B cell (primary cell): ENCODE measurements around the gene SLC13A3. TPM values are rescaled to one million over a fixed set of nuclear protein-coding genes. Genes with fewer than 3 reads are reported as not detected.

Source experiments
- ATAC-seq: fragments of 200-7000 bp; cut with Tn5 transposase; one replicate; pipeline ENCODE4 v1.10.0; 2021; ENCODE audit warnings: low read depth, mild to moderate bottlenecking, moderate number of reproducible peaks, moderate library complexity
- CTCF ChIA-PET: fragments of 350-600 bp; sonication (Branson Sonifier 250); formaldehyde crosslinking; loops from one replicate; lab custom pipeline; 2021; ENCODE audit warnings: antibody characterized with exemption, inconsistent platforms; lab: Charles Lee
- POLR2A ChIA-PET: fragments of 350-600 bp; sonication (Branson Sonifier 250); formaldehyde crosslinking; loops from one replicate; lab custom pipeline; 2021; ENCODE audit warnings: antibody characterized with exemption; lab: Charles Lee
- DNase-seq: peaks from one replicate; pipeline ENCODE4 v3.0.0; 2013
- H2AFZ ChIP-seq: 2 replicates; pipeline ENCODE4 v1.6.1; 2012; ENCODE audit warnings: mild to moderate bottlenecking, low read depth, low read length; ENCODE audit not compliant: insufficient read depth, poor library complexity, severe bottlenecking
- H3K27ac ChIP-seq, 2 donors: 1 replicate in 1 of 2; 2 replicates in 1 of 2; pipeline ENCODE4 v1.5.1; 2012 to 2013; ENCODE audit warnings: low read length in 2 of 2, mild to moderate bottlenecking in 2 of 2, moderate library complexity in 1 of 2
- H3K27me3 ChIP-seq, 4 experiments: fragments of 200-600 bp in 1 of 4; sonication (generic) in 1 of 4; replicated peaks in 1 of 4; 1 replicate in 2 of 4; 2 replicates in 2 of 4; pipeline versions ENCODE4 v1.6.1 to v1.7.0; 2013 to 2016; ENCODE audit warnings: low read length in 3 of 4, mild to moderate bottlenecking in 2 of 4, mixed read lengths in 1 of 4, moderate library complexity in 1 of 4; ENCODE audit not compliant: insufficient read depth in 4 of 4, control insufficient read depth in 3 of 4; ENCODE audit errors: control extremely low read depth in 1 of 4
- H3K36me3 ChIP-seq, 2 experiments: replicated peaks in 1 of 2; 1 replicate in 1 of 2; 2 replicates in 1 of 2; pipeline versions ENCODE4 v1.6.1 to v1.7.1; 2013; ENCODE audit warnings: low read length in 1 of 2; ENCODE audit not compliant: insufficient read depth in 2 of 2, control insufficient read depth in 1 of 2; ENCODE audit errors: control extremely low read depth in 1 of 2, extremely low read depth in 1 of 2
- H3K4me1 ChIP-seq, 2 donors: fragments of 200-600 bp in 1 of 2; sonication (generic) in 1 of 2; 1 replicate in 1 of 2; 2 replicates in 1 of 2; pipeline versions ENCODE4 v1.5.1 to v1.6.1; 2013 to 2017; ENCODE audit warnings: low read length in 2 of 2; ENCODE audit not compliant: control insufficient read depth in 2 of 2, insufficient read depth in 2 of 2
- H3K4me2 ChIP-seq: replicated peaks from 2 replicates; pipeline ENCODE3; 2012; ENCODE audit warnings: mild to moderate bottlenecking, low read depth, low read length; ENCODE audit not compliant: poor library complexity, severe bottlenecking
- H3K4me3 ChIP-seq, 5 experiments: fragments of 200-600 bp in 1 of 5; sonication (generic) in 1 of 5; 1 replicate in 3 of 5; 2 replicates in 2 of 5; pipeline versions ENCODE4 v1.5.1 to v1.7.0; 2011 to 2016; ENCODE audit warnings: low read length in 4 of 5, mild to moderate bottlenecking in 4 of 5, low read depth in 2 of 5, control low read depth in 1 of 5, moderate library complexity in 1 of 5; ENCODE audit not compliant: insufficient read depth in 1 of 5; ENCODE audit errors: control extremely low read depth in 1 of 5, extremely low read depth in 1 of 5
- H3K79me2 ChIP-seq: fragments of 200-600 bp; sonication (generic); one replicate; pipeline ENCODE4 v1.6.0; 2016; ENCODE audit warnings: low read length; ENCODE audit not compliant: control insufficient read depth, insufficient read depth
- H3K9ac ChIP-seq: fragments of 200-600 bp; sonication (generic); 2 replicates; pipeline ENCODE4 v1.6.1; 2017; ENCODE audit warnings: mild to moderate bottlenecking, low read length, moderate library complexity
- H3K9me3 ChIP-seq, 3 donors: one replicate each; pipeline versions ENCODE4 v1.6.1 to v1.7.1; 2013; ENCODE audit warnings: low read length in 2 of 3; ENCODE audit not compliant: control insufficient read depth in 2 of 3, insufficient read depth in 1 of 3; ENCODE audit errors: control extremely low read depth in 1 of 3
- H4K20me1 ChIP-seq: 2 replicates; pipeline ENCODE4 v1.6.0; 2012; ENCODE audit warnings: mild to moderate bottlenecking, low read length; ENCODE audit not compliant: insufficient read depth, control insufficient read depth, poor library complexity, severe bottlenecking
- H3K27ac Mint-ChIP-seq: one replicate; pipeline ENCODE4 v1.8.0; 2021; ENCODE audit warnings: mixed read lengths
- H3K27me3 Mint-ChIP-seq: one replicate; pipeline ENCODE4 v1.8.0; 2021; ENCODE audit warnings: mixed read lengths
- H3K4me1 Mint-ChIP-seq: one replicate; pipeline ENCODE4 v1.8.0; 2021; ENCODE audit warnings: mixed read lengths
- H3K4me3 Mint-ChIP-seq: one replicate; pipeline ENCODE4 v1.8.0; 2021; ENCODE audit warnings: mixed read lengths
- H3K9me3 Mint-ChIP-seq: one replicate; pipeline ENCODE4 v1.8.0; 2022; ENCODE audit warnings: mixed read lengths; ENCODE audit not compliant: insufficient read depth
- EZH2 ChIP-seq: IDR thresholded peaks from 2 replicates; pipeline ENCODE4 v1.6.1; 2012; ENCODE audit warnings: borderline replicate concordance, low read depth, mild to moderate bottlenecking, moderate library complexity, low read length; ENCODE audit not compliant: insufficient read depth, poor library complexity, severe bottlenecking
- WGBS: methylation state at CpG from one replicate; pipeline ENCODE4 v1.1.5; 2013; ENCODE audit warnings: missing lambda C conversion rate; ENCODE audit not compliant: insufficient coverage; 5-methylcytosine and 5-hydroxymethylcytosine counted together
- intact Hi-C: fragments of 100-400 bp; cut with micrococcal nuclease; formaldehyde crosslinking; loops from one replicate; pipeline ENCODE4 v1.10.0; 2022
- polyA plus RNA-seq: library from polyadenylated mRNA; depleted of rRNA; stranded (reverse); fragments of >200 nt; gene quantifications from 2 replicates; pipeline ENCODE4 v1.2.3, GENCODE V29; 2012
- total RNA-seq, 2 donors: library from RNA; stranded (reverse); fragments of 120-200 nt in 1 of 2; gene quantifications; 1 replicate in 1 of 2; 2 replicates in 1 of 2; pipeline versions ENCODE4 v1.2.3 to v1.2.4, GENCODE V29; 2013 to 2022
- TF ChIP-seq, protein P1 (sequence below): fragments of 200-600 bp; IDR thresholded peaks from one replicate; pipeline ENCODE4 v1.8.0; 2022; ENCODE audit warnings: antibody characterized with exemption, mild to moderate bottlenecking

The SLC13A3 gene
- total and polyA plus RNA-seq, 2 donors (not counting 1 experiment from before 2014, with no cell fraction given), result 0.09 to 0.20 TPM

DNA sequence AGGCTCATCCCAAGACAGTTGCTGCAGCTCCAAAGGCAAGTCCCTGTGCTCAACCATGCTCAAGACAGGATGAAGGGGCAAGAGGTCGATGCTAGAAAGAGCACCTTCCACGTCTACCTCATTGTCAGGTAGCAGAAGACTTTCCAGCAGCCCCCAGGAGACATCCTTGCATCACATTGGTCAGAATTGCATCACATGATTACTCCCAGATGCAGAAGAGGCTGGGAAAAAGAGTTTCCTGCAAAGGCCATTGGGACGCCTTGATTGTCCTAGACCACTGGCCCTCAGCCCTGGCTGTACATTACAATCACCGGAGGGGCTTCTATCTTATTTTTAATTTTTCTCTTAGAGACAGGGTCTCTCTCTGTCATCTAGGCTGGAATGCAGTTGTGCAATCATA is 120.6 kb downstream of the SLC13A3 start:
- H3K4me2 ChIP-seq, result no peak overlapping the region
- 84% methylated on average over 4 of the region's 4 CpGs for WGBS
- DNase-seq (no peak), ATAC-seq (no peak)
- H3K36me3 ChIP-seq, result no peaks in the 10 kb centered on the region
- no peak overlapping the region for H2AFZ ChIP-seq
- H3K27ac Mint-ChIP-seq, result no peak overlapping the region
- no peak overlapping the region for H3K4me3 ChIP-seq
- peaks cover 25% of the 10 kb centered on the region for H3K27me3 Mint-ChIP-seq
- intact Hi-C loops, result no loop called here
- H3K9me3 ChIP-seq, result no peaks in the 10 kb centered on the region
- CTCF ChIA-PET, result interaction anchor here (0.9 kb wide), 1 partner anchor 11 kb away, joined by 3 read pairs; no protein-coding TSS in a partner anchor
- H4K20me1 ChIP-seq, result no peaks in the 10 kb centered on the region
- TF ChIP-seq, protein P1, sequence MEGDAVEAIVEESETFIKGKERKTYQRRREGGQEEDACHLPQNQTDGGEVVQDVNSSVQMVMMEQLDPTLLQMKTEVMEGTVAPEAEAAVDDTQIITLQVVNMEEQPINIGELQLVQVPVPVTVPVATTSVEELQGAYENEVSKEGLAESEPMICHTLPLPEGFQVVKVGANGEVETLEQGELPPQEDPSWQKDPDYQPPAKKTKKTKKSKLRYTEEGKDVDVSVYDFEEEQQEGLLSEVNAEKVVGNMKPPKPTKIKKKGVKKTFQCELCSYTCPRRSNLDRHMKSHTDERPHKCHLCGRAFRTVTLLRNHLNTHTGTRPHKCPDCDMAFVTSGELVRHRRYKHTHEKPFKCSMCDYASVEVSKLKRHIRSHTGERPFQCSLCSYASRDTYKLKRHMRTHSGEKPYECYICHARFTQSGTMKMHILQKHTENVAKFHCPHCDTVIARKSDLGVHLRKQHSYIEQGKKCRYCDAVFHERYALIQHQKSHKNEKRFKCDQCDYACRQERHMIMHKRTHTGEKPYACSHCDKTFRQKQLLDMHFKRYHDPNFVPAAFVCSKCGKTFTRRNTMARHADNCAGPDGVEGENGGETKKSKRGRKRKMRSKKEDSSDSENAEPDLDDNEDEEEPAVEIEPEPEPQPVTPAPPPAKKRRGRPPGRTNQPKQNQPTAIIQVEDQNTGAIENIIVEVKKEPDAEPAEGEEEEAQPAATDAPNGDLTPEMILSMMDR, result no peak
- no peak for TF ChIP-seq EZH2
- no peak overlapping the region for H3K4me3 Mint-ChIP-seq
- H3K27ac ChIP-seq, result no peak overlapping the region
- no peaks in the 10 kb centered on the region for H3K79me2 ChIP-seq
- no peak overlapping the region for H3K9ac ChIP-seq
- POLR2A ChIA-PET, result no interaction called here
- H3K27me3 ChIP-seq, result peaks cover 0 to 6% (median 0%) of the 10 kb centered on the region in 4 experiments
- H3K4me1 ChIP-seq, result peaks cover 0 to 5% of the 10 kb centered on the region in 2 donors
- no peaks in the 10 kb centered on the region for H3K4me1 Mint-ChIP-seq
- no peaks in the 10 kb centered on the region for H3K9me3 Mint-ChIP-seq

DNA sequence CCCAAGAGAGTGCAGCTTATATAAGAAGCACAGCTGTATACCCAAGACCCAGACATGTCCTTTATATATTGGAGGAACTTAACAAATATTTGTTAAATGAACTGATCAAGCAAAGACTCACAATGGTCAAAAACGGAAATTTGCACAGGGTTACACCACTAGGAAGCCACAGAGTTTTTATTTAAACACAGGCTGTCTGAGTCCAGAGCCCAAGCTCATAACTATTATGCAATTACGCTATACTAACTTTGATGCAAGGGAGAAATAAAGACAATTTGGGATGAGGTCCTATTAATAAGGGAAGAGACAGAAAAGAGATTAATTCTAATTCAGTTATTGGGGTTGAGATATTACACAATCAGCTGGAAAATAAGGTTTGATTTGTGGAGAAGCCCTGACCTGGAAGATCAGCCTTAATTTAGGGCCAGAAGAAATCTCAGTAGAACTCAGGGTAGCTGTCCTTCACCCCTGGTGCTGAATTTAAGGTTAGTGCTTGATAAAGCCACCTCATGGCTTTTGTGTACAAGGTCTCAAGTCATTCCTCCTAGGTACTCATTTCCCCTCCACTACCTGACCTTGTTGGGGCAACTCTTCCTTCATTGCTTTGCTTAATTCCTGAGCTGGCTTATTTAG is 127.4 kb downstream of the SLC13A3 start:
- Histone ChIP-seq H3K9ac (no peak overlapping the region), H4K20me1 (no peaks in the 10 kb centered on the region), H3K4me3 (no peak overlapping the region), H3K27me3 (peaks cover 0 to 12% (median 0%) of the 10 kb centered on the region in 4 experiments), H3K9me3 (peaks cover 0 to 3% (median 0%) of the 10 kb centered on the region in 3 donors), H3K4me2 (no peak overlapping the region), H3K4me1 (no peaks in the 10 kb centered on the region), H3K36me3 (no peaks in the 10 kb centered on the region), H3K27ac (no peak overlapping the region), H3K79me2 (no peaks in the 10 kb centered on the region), H2AFZ (no peak overlapping the region)
- intact Hi-C loops, result no loop called here
- no CpG with 5 or more reads among the region's 2 CpGs for WGBS
- no peak for ATAC-seq
- no peak for TF ChIP-seq EZH2
- TF ChIP-seq, protein P1, result no peak
- Mint-ChIP-seq H3K4me1 (no peaks in the 10 kb centered on the region), H3K9me3 (no peaks in the 10 kb centered on the region), H3K4me3 (no peak overlapping the region), H3K27me3 (peaks cover 24% of the 10 kb centered on the region), H3K27ac (no peak overlapping the region)
- POLR2A ChIA-PET, result no interaction called here
- CTCF ChIA-PET, result interaction anchor here (1.0 to 7.3 kb wide), 2 partner anchors 19 to 158 kb away, joined by 4 to 49 read pairs; no protein-coding TSS in a partner anchor
- no peak for DNase-seq
